Measurements from ENCODE around the gene CLASP1. TPM values are rescaled to one million over a fixed set of nuclear protein-coding genes. Genes with fewer than 3 reads are reported as not detected.

CLASP1 gene
- total RNA-seq, 1 donor from 2014 or later, result 163 TPM

DNA sequence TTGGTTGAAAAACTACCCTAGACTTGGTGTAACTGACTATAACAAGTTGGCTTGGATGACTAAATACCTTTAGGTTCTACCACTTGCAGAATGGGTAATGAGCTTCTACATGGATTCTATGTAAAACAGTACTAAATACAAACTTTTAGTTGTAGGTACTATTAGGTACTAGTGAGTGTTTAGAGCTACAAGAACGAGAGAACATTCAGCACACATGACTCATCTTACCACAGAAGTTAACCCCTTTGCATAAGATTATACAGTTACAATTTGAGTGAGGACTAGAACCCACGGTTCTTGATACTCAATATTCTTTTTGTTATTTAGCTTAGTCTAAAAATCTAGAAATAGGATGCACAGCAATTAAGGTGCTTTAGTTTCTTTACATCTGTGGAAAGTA is 262.6 kb downstream of the CLASP1 start:
- TF ChIP-seq, protein P1, sequence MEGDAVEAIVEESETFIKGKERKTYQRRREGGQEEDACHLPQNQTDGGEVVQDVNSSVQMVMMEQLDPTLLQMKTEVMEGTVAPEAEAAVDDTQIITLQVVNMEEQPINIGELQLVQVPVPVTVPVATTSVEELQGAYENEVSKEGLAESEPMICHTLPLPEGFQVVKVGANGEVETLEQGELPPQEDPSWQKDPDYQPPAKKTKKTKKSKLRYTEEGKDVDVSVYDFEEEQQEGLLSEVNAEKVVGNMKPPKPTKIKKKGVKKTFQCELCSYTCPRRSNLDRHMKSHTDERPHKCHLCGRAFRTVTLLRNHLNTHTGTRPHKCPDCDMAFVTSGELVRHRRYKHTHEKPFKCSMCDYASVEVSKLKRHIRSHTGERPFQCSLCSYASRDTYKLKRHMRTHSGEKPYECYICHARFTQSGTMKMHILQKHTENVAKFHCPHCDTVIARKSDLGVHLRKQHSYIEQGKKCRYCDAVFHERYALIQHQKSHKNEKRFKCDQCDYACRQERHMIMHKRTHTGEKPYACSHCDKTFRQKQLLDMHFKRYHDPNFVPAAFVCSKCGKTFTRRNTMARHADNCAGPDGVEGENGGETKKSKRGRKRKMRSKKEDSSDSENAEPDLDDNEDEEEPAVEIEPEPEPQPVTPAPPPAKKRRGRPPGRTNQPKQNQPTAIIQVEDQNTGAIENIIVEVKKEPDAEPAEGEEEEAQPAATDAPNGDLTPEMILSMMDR (IDR thresholded peaks at IDR 0.05; ENCODE audit: partially characterized antibody, unreplicated experiment), result no peak
- Mint-ChIP-seq H3K27me3 (ENCODE audit: unreplicated experiment) (no peaks in the 10 kb centered on the region), H3K4me3 (ENCODE audit: unreplicated experiment) (no peak overlapping the region), H3K9me3 (ENCODE audit: unreplicated experiment) (no peaks in the 10 kb centered on the region), H3K27ac (ENCODE audit: unreplicated experiment) (no peak overlapping the region), H3K4me1 (ENCODE audit: low read depth, unreplicated experiment) (no peaks in the 10 kb centered on the region), H3K36me3 (ENCODE audit: unreplicated experiment) (no peaks in the 10 kb centered on the region)
- DNase-seq, result no peak

DNA sequence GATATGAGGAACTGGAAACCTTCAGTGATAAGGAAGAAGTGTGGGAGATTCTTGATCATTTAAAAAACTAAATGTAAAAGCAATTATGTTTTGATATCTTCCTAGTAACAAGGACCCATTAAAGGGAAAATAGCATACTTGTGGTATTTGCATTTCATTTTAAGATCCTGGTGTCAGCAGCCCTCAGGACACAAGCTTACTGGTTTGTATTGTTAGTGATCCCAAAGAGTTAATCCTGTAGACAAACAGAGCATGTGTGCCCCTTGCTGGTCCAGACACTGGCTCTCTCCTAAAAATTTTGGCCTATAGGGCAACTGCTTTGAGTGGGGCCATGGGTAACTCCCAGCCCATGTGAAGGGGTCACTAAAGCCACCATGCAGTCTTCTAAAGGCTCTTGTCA is 263.2 kb downstream of the CLASP1 start:
- Mint-ChIP-seq H3K27ac (ENCODE audit: unreplicated experiment) (no peak overlapping the region), H3K4me3 (ENCODE audit: unreplicated experiment) (no peak overlapping the region), H3K4me1 (ENCODE audit: low read depth, unreplicated experiment) (no peaks in the 10 kb centered on the region), H3K36me3 (ENCODE audit: unreplicated experiment) (no peaks in the 10 kb centered on the region), H3K9me3 (ENCODE audit: unreplicated experiment) (no peaks in the 10 kb centered on the region), H3K27me3 (ENCODE audit: unreplicated experiment) (no peaks in the 10 kb centered on the region)
- TF ChIP-seq, protein P1 (IDR thresholded peaks at IDR 0.05; ENCODE audit: partially characterized antibody, unreplicated experiment), result no peak
- no peak for DNase-seq

DNA sequence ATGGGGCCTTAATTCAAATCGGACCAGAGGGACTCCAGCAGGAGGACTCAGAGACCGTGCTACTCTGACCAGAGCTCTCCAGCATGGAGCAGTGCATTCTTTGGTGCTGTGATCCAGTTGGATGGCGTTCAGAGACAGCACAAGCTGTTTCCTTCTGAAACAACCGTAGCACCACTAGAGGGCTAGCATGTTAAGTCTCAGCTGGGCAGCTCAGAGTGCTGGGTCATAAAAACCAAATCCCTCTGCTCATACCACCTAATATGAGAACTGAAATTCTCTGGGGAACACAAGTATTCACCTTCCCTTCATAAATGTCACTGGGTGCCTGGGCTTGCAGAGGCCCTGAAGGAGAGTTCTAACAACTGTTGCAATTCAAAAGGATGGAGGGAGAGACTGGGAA is 266.5 kb downstream of the CLASP1 start:
- TF ChIP-seq, protein P1 (IDR thresholded peaks at IDR 0.05; ENCODE audit: partially characterized antibody, unreplicated experiment), result no peak
- Mint-ChIP-seq H3K27me3 (ENCODE audit: unreplicated experiment) (no peaks in the 10 kb centered on the region), H3K4me1 (ENCODE audit: low read depth, unreplicated experiment) (no peaks in the 10 kb centered on the region), H3K4me3 (ENCODE audit: unreplicated experiment) (no peak overlapping the region), H3K36me3 (ENCODE audit: unreplicated experiment) (no peaks in the 10 kb centered on the region), H3K9me3 (ENCODE audit: unreplicated experiment) (no peaks in the 10 kb centered on the region), H3K27ac (ENCODE audit: unreplicated experiment) (no peak overlapping the region)
- no peak for DNase-seq

DNA sequence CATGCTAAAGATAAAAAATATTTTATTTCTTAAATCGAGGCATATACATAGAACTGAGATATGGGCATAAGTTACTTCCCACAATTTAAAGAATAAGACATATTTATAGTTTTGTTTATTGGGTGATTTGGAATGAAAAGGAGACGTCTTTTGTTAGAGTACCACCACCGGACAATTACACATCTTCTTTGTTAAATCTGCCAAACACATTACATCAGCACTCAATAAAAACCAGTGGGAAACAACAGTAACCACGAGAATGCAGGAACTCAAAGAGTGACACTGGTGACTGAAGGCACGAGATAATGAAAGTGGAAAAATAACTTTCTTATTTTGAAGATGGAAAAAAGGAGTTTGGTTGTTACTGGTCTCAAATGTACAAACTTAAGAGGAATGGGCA is 271.6 kb downstream of the CLASP1 start:
- Mint-ChIP-seq H3K9me3 (ENCODE audit: unreplicated experiment) (peaks cover 8% of the 10 kb centered on the region), H3K36me3 (ENCODE audit: unreplicated experiment) (peaks cover 6% of the 10 kb centered on the region), H3K27me3 (ENCODE audit: unreplicated experiment) (peaks cover 2% of the 10 kb centered on the region), H3K4me1 (ENCODE audit: low read depth, unreplicated experiment) (no peaks in the 10 kb centered on the region), H3K4me3 (ENCODE audit: unreplicated experiment) (no peak overlapping the region), H3K27ac (ENCODE audit: unreplicated experiment) (no peak overlapping the region)
- TF ChIP-seq, protein P1 (IDR thresholded peaks at IDR 0.05; ENCODE audit: partially characterized antibody, unreplicated experiment), result no peak
- DNase-seq, result no peak

DNA sequence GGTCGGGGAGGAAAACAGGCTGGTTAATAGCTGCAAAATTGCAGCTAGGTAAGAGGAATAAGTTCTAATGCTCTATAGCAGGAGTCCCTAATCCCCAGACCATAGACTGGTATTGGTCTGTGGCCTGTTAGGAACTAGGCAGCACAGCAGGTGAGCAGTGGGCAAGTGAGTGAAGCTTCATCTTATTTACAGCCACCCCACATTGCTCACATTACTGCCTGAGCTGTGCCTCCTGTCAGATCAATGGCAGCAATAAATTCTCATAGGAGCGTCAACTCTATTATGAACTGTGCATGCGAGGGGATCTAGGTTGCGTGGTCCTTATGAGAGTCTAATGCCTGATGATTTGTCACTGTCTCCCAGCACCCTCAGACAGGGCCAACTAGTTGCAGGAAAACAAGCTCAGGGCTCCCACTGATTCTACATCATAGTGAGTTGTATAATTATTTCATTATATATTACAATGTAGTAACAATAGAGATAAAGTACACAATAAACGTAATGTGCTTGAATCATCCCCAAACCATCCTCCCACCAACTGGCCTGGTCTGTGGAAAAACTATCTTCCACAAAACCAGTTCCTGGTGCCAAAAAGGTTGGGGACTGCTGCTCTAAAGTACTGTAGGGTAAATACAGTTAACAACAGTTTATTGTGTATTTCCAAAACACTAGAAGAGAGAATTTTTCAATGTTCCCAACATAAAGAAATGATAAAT is 272.6 kb downstream of the CLASP1 start:
- no peaks in the 10 kb centered on the region for H3K4me1 Mint-ChIP-seq (ENCODE audit: low read depth, unreplicated experiment)
- no peak for DNase-seq
- no peak overlapping the region for H3K4me3 Mint-ChIP-seq (ENCODE audit: unreplicated experiment)
- H3K27ac Mint-ChIP-seq (ENCODE audit: unreplicated experiment), result no peak overlapping the region
- H3K36me3 Mint-ChIP-seq (ENCODE audit: unreplicated experiment), result peaks cover 6% of the 10 kb centered on the region
- peaks cover 2% of the 10 kb centered on the region for H3K27me3 Mint-ChIP-seq (ENCODE audit: unreplicated experiment)
- TF ChIP-seq, protein P1 (IDR thresholded peaks at IDR 0.05; ENCODE audit: partially characterized antibody, unreplicated experiment), result no peak
- peaks cover 10% of the 10 kb centered on the region for H3K9me3 Mint-ChIP-seq (ENCODE audit: unreplicated experiment)

All from glutamatergic neuron (in vitro differentiated cells).